ENCODE results near the gene TAL2. TPM values are rescaled to one million over a fixed set of nuclear protein-coding genes. Genes with fewer than 3 reads are reported as not detected.
"Not testable (repeated sequence)": the region's sequence is repeated elsewhere in the genome, so short reads cannot be mapped to it uniquely, and the experiment has no call there.

TAL2 gene
- polyA plus RNA-seq, 3 donors: 1.7 to 3.5 (median 3.0) TPM

GRCh38 chr9:105698348-105698870 is 36.2 kb downstream of the TAL2 start:
- no peak for DNase-seq (ENCODE audit: extremely low read depth in 1 of 11, low read depth in 9 of 11, low spot score in 4 of 11)

- DNase-seq (ENCODE audit: extremely low read depth in 1 of 11, low read depth in 9 of 11, low spot score in 4 of 11): no peak
Observed at GRCh38 chr9:105700668-105701067, 38.4 kb downstream of the TAL2 start.

GRCh38 chr9:105701145-105701544 is 38.9 kb downstream of the TAL2 start:
- DNase-seq (ENCODE audit: extremely low read depth in 1 of 11, low read depth in 9 of 11, low spot score in 4 of 11): no peak

- no peak for DNase-seq (ENCODE audit: extremely low read depth in 1 of 11, low read depth in 9 of 11, low spot score in 4 of 11)
Observed at GRCh38 chr9:105702207-105702606, 40.0 kb downstream of the TAL2 start.

- not testable (repeated sequence) for DNase-seq (ENCODE audit: extremely low read depth in 1 of 11, low read depth in 9 of 11, low spot score in 4 of 11)
Observed at GRCh38 chr9:105703638-105704037, 41.4 kb downstream of the TAL2 start.

- DNase-seq (ENCODE audit: extremely low read depth in 1 of 11, low read depth in 9 of 11, low spot score in 4 of 11): no peak
Observed at GRCh38 chr9:105706156-105706555, 43.9 kb downstream of the TAL2 start.

- no peak for DNase-seq (ENCODE audit: extremely low read depth in 1 of 11, low read depth in 9 of 11, low spot score in 4 of 11)
Observed at GRCh38 chr9:105708405-105708804, 46.1 kb downstream of the TAL2 start.

GRCh38 chr9:105710638-105711037 is 48.4 kb downstream of the TAL2 start:
- no peak for DNase-seq (ENCODE audit: extremely low read depth in 1 of 11, low read depth in 9 of 11, low spot score in 4 of 11)

GRCh38 chr9:105711867-105712266 is 49.6 kb downstream of the TAL2 start:
- no peak for DNase-seq (ENCODE audit: extremely low read depth in 1 of 11, low read depth in 9 of 11, low spot score in 4 of 11)

- DNase-seq (ENCODE audit: extremely low read depth in 1 of 11, low read depth in 9 of 11, low spot score in 4 of 11): no peak
Observed at GRCh38 chr9:105712297-105712696, 50.0 kb downstream of the TAL2 start.

Other genes starting within 250 kb of the TAL2 start
- 10 to 100 TPM in 1 of 3 donors, 1 to 10 TPM in 2; 8.5 to 11.9 (median 9.6) TPM for gene FSD1L, start 214.4 kb upstream of the TAL2 start, polyA plus RNA-seq (ENCODE audit: insufficient read length in 3 of 3)
- gene FKTN, start 104.3 kb upstream of the TAL2 start, polyA plus RNA-seq (ENCODE audit: insufficient read length in 3 of 3): 10 to 100 TPM; 22.6 to 33.2 (median 23.6) TPM
- 10 to 100 TPM; 38.4 to 47.0 (median 43.5) TPM for gene TMEM38B, start 32.1 kb downstream of the TAL2 start, polyA plus RNA-seq (ENCODE audit: insufficient read length in 3 of 3)